AG10803 (cell line): ENCODE results near the gene BACH2.
A peak's percentile ranks its signal among the peaks of the same experiment; 100 is the strongest.
"Not testable (repeated sequence)": the region's sequence is repeated elsewhere in the genome, so short reads cannot be mapped to it uniquely, and the experiment has no call there.

Experiments used
- DNase-seq: peaks from one replicate; pipeline ENCODE4 v3.0.0; 2010; ENCODE audit warnings: low read depth
- H3K4me3 ChIP-seq: 2 replicates; pipeline ENCODE4 v1.5.1; 2011; ENCODE audit warnings: mild to moderate bottlenecking, low read length, control low read depth
- CTCF ChIP-seq: conservative IDR thresholded peaks from 2 replicates; pipeline ENCODE4 v1.5.1; 2011; ENCODE audit warnings: mild to moderate bottlenecking, low read length, control low read depth, inconsistent platforms

Gene BACH2

GRCh38 chr6:90035047-90035723 lies 261.5 kb downstream of the BACH2 start:
- DNase-seq: no peak
- no peak overlapping the region for H3K4me3 ChIP-seq
- TF ChIP-seq CTCF: no peak

DNA sequence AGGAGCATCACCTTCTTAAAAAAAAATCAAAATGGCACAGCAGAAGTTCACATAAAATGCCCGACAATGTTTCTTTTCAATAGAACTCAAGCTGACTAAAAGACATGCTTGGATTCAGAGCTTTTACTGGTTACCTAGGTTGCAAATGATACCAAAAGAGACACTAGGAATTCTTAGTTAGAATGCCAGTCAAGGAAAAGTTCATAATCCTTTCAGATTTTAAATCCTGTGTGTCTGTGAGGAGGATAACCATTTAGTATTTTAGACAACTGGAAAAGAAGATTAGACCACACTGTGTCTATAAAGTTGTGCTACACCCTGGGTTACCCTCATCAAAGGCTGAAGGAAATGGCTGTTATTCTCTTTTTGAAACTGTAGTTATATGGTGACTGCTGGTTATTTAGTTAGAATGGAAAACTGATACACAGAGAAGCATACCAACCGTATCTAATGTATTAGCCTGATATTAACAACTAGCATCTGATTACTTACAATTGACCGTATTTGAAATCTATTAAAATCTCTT lies 262.8 kb downstream of the BACH2 start:
- TF ChIP-seq CTCF: no peak
- H3K4me3 ChIP-seq: no peak overlapping the region
- DNase-seq: no peak

GRCh38 chr6:90032489-90033212 lies 264.0 kb downstream of the BACH2 start:
- DNase-seq, H3K4me3 ChIP-seq: not testable (repeated sequence)

- TF ChIP-seq CTCF: no peak
- H3K4me3 ChIP-seq: no peak overlapping the region
- DNase-seq: no peak
These were observed 267.5 kb downstream of the BACH2 start for GRCh38 chr6:90028995-90029635.

GRCh38 chr6:90028066-90028778 lies 268.4 kb downstream of the BACH2 start:
- DNase-seq: no peak
- TF ChIP-seq CTCF: no peak
- no peak overlapping the region for H3K4me3 ChIP-seq

DNA sequence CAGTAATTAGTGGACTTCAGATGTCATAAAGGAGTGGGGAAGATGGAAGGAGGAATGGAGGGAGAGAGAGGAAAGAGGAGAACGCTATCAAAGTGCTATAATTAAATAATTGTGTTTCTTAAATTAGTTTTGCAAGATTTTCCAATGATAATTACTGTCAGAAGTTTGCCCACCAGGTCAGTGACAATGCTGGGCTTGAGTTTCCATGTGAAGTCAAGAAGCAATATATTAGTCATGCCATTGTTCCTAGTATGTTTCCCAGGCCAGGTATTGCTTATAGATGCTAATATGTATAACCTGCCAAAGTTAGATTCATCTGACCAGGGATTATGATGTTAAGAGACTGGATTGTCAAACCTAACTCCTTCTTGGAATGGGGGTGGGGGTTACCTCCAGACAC lies 270.4 kb downstream of the BACH2 start:
- H3K4me3 ChIP-seq: no peak overlapping the region
- no peak for DNase-seq
- TF ChIP-seq CTCF: no peak

DNA sequence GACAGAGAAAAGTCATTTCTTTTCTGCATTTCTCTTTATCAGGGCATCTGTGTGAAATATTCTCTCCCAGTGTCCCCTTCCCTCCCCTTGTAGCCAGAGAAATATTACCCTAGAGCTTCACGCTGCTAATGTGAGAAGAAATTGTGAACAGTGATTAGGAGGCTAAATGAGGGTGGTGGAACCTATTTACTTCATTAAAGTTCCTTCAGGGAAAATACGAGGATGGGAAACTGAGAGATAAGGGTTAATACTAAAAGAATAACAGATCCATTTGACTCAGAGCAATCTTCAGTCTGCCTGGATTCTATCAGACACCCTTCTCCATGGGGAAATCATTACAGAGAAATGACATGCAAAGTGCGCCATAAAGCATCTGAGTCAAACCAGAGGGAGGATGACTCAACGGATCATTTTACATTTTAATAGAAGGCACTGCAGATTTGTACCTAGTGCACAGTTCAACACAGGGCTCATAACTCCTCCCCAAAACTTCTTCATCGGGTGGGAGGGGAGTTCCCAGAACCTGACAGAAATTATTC lies 271.1 kb downstream of the BACH2 start:
- TF ChIP-seq CTCF: no peak

More for the DNA sequence above, 271.1 kb downstream of the BACH2 start:
- peak; percentile 82 for DNase-seq
- H3K4me3 ChIP-seq: no peak overlapping the region
